GM18498 (cell line): Measurements from ENCODE around the gene LCN6.
A peak's percentile ranks its signal among the peaks of the same experiment; 100 is the strongest.

Experiments used
- ATAC-seq: cut with Tn5 transposase; IDR thresholded peaks from one replicate; pipeline ENCODE4 v1.9.1; 2021; ENCODE audit warnings: mild to moderate bottlenecking, moderate library complexity; ENCODE audit not compliant: unreplicated experiment

LCN6 gene

GRCh38 chr9:136728080-136728547, 20.2 kb downstream of the LCN6 start:
- ATAC-seq = peak; percentile 71

GRCh38 chr9:136726631-136727191, 21.6 kb downstream of the LCN6 start:
- ATAC-seq = no peak

- no peak for ATAC-seq
Observed at GRCh38 chr9:136726118-136726517, 22.2 kb downstream of the LCN6 start.

GRCh38 chr9:136725612-136726011, 22.7 kb downstream of the LCN6 start:
- ATAC-seq = no peak

- ATAC-seq = no peak
Observed at GRCh38 chr9:136724772-136725171, 23.6 kb downstream of the LCN6 start.

GRCh38 chr9:136723989-136724388, 24.3 kb downstream of the LCN6 start:
- no peak for ATAC-seq

GRCh38 chr9:136723362-136723976, 24.9 kb downstream of the LCN6 start:
- no peak for ATAC-seq

GRCh38 chr9:136722969-136723356, 25.4 kb downstream of the LCN6 start:
- ATAC-seq = no peak

- ATAC-seq = no peak
Observed at GRCh38 chr9:136722093-136722968, 26.0 kb downstream of the LCN6 start.

GRCh38 chr9:136721339-136722092, 26.8 kb downstream of the LCN6 start:
- ATAC-seq = no peak

- no peak for ATAC-seq
Observed at GRCh38 chr9:136720898-136721338, 27.4 kb downstream of the LCN6 start.

- no peak for ATAC-seq
Observed at GRCh38 chr9:136720251-136720897, 28.0 kb downstream of the LCN6 start.

- no peak for ATAC-seq
Observed at GRCh38 chr9:136719195-136719880, 29.0 kb downstream of the LCN6 start.

GRCh38 chr9:136718345-136719194, 29.8 kb downstream of the LCN6 start:
- ATAC-seq = no peak

GRCh38 chr9:136717399-136717798, 30.9 kb downstream of the LCN6 start:
- ATAC-seq = no peak

- ATAC-seq = no peak
Observed at GRCh38 chr9:136714893-136715274, 33.4 kb downstream of the LCN6 start.

- ATAC-seq = no peak
Observed at GRCh38 chr9:136714096-136714892, 34.0 kb downstream of the LCN6 start.

- no peak for ATAC-seq
Observed at GRCh38 chr9:136713550-136713949, 34.8 kb downstream of the LCN6 start.
